HG03439 (cell line): Measurements from ENCODE around the gene ZNF835.

Source experiments
- ATAC-seq: cut with Tn5 transposase; IDR thresholded peaks from one replicate; pipeline ENCODE4 v1.9.1; 2021; ENCODE audit warnings: mild to moderate bottlenecking, moderate library complexity; ENCODE audit not compliant: unreplicated experiment

Gene ZNF835

DNA sequence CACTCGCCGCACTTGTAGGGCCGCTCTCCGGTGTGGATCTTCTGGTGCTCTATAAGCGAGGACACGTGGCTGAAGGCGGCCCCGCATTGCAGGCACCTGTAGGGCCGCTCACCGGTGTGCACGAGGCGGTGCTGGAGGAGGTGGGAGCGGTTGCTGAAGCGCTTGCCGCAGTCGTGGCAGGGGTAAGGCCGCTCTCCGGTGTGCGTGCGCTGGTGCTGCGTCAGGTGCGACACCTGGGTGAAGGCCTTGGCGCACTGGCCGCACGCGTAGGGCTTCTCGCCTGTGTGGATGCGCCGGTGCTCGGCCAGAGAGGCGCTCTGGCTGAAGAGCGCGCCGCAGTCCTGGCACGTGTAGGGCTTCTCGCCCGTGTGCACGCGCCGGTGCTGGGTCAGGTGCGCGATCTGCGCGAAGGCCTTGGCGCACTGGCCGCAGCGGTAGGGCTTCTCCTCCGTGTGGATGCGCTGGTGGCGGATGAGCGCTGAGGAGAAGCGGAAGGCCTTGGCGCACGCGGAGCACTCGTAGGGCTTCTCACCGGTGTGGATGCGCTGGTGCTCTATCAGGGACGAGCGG is 7.5 kb downstream of the ZNF835 start:
- ATAC-seq, result no peak

DNA sequence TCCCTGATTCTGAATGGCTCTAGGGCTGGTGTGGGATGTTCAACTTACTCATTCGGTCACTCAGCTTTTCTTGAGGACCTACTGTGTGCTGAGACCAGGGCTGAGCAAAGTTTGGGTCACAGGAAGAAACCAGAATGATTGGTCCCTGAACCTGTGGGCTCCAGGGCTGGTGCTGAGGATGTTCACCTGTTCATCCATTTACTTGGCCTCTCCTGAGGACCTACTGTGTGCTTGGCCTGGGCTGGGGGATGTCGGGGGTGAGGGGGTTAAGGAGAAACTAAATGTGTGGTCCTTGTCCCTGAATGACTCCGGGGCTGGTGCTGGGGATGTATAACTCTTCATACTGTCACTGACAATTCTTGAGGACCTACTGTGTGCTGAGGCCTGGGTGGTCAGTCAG is 10.3 kb downstream of the ZNF835 start:
- ATAC-seq, result no peak

DNA sequence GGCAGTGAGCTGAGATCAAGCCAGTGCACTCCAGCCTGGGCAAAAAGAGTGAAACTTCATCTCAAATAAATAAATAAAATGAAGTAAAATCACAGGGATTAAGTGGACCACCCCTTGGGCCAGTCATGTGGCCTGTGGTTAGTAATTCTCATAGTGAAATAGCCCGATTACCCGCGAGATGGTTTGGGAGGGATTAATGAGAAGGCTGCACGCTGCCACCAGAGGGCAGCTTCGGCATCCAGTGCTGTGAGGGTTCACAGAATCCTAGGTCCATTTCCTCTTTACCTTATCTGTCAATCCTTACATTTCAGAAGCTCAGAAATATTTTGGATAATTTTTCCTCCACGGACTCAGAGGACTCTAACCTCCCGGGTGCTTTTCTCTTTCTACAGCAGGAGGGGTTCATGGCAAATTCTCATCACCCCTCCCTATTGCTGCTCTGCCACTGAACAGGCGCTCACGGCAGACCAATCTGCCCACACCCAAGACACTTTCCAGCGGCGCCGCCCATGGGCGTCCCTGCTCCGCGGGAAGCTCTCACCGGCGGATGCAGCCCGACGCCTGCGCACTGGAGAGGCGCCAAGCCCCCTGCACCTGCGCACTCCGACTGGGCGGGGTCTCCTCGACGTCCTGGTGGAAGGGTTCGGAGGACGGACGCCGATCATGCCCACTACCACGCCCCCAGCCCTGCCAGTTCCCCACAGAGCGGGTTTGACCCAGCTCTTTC is 11.0 kb downstream of the ZNF835 start:
- ATAC-seq, result no peak

DNA sequence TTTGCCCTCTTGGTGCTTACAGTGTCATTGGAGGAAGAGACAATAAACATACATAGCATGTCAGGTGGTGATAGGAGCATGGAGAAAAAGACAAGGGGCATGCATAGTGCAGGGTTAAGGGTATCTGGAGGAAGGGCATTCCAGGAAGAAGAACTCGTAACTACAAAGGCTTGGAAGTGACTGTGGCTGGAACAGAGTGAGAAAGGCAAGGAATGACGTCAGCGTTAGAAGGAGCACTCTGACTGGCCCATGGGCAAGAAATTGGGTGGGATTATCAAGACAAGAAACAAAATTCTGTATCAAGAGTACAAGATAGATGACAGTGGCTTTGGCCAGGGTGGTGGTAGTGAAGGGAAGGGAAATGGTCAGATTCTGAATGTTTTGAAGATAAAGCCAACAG is 17.4 kb downstream of the ZNF835 start:
- ATAC-seq, result no peak

DNA sequence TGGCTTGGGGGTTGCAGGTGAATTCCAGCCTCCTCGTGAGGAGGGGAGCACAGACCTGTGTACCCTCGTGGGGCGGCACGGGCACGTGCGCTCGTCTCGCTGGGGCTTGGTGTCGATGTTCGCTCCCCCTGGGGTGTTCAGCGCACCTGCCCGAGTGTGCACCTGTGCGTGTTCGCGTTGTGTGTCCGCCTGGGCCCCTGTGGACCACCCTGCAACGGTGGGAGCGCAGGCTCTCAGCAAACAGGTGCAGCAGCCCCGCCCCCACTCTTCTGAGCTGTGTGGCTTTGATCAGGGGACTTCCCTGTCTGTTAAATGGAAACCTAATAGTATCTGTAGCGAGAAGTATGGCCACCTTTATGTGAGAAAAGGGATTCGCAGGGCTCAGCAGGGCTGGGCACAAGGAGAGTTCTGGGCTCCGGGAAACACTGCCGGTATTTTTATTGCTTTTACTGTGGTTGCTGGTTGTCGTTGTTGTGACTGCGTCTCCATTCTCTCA is 28.0 kb downstream of the ZNF835 start:
- ATAC-seq, result no peak

DNA sequence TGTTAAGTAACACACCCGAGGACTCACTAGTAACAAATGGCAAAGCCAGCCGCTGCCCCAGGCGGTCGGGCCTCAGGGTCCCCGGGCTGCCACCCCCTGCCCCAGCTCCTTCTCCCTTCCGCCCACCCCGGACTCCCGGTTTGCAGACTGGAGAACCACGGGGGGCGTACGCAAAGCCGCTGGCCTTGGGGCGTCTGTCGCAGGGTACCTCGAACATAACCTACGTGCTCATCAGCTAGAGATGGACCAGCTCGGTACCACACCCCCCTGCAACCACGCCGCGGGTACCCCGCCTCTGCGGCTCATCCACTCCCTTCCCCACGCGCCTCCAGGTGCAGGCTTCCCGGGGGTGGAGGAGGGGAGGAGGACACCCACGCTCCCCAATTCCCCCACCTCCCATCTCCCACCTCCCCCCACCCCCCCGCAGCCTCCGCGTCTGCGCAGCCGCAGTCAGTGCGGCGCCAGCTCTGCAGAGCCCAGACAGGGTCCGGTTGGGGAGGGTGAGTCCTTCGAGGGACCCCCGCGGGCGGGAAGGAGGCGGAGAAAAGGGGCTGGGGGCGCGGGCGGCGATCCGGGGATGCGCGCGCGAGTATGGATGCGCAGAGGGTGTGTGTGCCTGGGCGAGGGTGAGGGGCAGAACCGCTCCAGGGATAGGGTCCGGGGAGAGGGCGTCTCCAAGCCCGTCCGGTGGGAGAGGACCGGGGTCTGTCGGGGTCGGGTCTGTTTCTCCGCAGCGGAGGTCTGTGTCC is 28.7 kb downstream of the ZNF835 start, which contains the start of gene SMIM17:
SMIM17 (plus strand) TSS at position 449 of the 749 bp plus-strand sequence. CDS start 2,509 bp downstream, outside the sequence.
- ATAC-seq, result no peak

DNA sequence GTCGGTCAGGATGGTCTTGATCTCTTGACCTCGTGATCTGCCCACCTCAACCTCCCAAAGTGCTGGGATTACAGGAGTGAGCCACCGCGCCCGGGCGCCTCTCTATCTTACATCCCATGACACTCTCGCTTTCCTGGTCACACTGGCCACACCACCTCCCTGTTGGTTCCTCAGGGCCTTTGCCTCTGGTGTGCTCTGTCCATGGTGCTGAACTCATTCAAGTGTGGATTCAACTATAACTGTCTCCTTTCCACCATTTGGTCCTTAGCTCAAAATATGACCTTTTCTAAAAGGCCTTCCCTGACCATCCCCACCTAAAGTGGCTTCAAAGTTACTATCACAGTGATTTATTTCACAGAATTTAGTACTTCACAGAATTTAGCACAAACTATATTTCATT is 32.3 kb downstream of the ZNF835 start:
- ATAC-seq, result no peak

DNA sequence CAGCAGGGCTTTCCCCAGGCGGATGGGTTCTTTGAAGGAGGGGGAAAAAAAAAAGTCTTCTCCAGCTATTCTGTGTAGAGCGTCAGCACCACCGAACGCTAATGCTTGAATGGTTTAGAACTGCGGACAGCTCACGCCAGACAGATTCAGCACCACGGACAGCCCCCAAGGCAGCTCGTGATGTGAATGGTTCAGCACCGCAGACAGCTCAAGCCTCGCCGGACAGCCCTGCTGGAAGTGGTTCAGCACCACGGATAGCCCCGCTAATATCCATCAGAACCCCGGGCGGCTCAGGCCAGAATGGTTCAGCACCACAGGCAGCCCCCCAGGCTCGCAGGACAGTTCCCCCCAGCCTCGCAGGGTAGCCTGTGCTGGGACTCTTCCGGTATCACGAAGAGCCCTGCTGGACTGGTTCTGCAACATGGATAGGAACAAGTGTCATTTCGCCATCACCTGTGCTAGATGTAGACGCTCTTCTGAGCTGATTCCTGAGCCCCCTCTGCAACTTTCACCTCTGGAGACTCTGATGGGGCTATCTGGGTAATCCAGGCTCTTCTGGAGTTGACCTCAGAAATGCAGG is 33.5 kb downstream of the ZNF835 start:
- ATAC-seq, result no peak

DNA sequence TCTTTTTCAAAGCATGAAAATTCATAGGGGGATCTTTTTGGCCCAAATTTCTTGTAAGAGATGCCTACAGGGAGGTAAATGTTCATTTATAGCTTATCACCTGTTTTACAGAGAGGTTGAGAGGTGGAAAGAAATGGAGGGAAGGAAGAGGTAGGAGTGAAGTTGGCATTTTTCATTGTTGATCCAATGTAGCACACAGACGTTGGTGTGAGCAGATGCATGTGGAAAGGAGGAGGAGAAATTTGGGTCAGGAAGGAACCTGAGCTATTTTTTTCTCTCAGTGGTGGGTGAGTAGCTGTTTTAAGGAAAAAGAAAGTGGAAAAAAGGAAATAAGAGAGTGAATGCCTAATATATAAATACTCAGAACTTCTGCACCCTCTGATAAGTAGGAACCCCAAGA is 38.5 kb downstream of the ZNF835 start:
- ATAC-seq, result no peak

DNA sequence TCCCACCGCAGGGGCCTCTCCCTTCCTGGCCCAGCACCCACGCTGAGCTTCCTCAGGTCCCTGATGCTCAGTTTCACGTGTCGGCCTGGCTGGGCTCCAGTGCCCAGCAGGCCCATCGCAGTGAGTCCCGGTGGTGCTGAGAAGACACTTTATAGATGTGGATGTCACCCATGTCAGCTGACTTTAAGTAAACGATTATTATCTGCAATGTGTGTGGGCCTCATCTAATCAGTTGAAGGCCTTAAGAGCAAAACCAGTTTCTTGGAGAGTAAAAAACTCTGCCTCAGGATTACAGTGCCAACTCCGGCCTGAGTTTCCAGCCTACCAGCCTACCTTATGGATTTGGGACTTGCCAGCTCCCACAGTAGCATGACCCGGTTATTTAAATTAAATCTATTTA is 45.8 kb downstream of the ZNF835 start:
- no peak for ATAC-seq

DNA sequence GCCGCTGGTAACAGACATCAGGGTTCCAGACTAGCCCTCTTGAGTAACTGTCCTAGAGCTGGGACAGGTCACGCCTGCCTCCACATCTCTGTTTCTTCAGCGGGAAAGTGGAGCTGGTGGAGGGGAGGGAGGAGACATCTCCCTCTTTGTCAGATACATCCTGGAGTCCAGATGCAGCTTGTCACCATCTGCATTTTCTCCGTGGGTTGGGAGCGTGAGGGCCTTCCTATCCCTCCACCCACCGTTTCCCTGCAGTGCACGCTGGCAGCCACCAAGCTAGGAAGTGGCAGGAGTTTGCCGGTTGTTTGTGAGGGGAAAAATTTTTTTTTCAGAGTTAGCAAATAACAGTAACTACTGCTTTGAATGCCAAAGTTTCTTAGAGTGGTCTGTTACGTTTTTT is 48.6 kb downstream of the ZNF835 start:
- no peak for ATAC-seq

DNA sequence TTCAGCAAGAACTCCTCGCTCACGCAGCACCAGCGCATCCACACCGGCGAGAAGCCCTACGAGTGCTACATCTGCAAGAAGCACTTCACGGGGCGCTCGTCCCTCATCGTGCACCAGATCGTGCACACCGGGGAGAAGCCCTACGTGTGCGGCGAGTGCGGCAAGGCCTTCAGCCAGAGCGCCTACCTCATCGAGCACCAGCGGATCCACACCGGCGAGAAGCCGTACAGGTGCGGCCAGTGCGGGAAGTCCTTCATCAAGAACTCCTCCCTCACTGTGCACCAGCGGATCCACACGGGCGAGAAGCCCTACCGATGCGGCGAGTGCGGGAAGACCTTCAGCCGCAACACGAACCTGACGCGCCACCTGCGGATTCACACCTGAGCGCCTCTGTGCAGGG is 49.2 kb downstream of the ZNF835 start:
- no peak for ATAC-seq

DNA sequence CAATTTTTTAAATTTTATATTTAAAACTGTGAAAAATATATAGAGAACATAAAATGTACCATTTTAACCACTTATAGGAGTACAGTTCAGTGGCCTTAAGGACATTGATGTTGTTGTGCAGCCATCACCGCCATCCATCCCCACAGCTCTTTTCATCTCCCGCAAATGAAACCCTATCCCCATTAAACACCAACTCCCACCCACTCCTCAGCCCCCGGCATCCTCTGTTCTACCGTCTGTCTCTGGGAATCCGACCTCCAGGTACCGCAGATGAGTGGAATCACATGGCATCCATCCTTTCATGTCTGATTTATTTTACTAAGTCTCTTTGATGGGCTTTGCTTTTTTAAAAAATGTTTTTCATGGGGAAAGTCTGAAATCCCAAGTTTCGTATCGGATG is 52.4 kb downstream of the ZNF835 start:
- ATAC-seq, result no peak

DNA sequence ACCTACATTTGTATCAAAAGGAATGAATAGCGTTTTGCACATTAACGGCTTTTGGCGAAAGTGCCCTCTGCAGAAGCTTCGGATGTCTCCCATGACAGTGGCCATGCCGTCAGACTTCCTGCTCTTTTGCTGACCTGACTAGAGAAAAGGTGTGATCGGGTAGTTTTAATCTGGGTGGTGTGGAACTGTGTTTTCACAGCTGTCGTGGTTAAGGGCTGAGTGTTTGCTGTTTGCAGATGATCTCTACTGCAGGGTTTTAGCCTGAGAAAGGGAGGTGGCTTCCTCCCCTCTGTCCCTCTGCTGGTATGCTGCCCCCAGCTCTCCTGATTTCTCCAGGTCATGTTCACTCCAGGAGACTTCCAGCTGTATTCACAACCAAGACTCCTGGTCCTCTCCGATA is 54.0 kb downstream of the ZNF835 start:
- no peak for ATAC-seq

DNA sequence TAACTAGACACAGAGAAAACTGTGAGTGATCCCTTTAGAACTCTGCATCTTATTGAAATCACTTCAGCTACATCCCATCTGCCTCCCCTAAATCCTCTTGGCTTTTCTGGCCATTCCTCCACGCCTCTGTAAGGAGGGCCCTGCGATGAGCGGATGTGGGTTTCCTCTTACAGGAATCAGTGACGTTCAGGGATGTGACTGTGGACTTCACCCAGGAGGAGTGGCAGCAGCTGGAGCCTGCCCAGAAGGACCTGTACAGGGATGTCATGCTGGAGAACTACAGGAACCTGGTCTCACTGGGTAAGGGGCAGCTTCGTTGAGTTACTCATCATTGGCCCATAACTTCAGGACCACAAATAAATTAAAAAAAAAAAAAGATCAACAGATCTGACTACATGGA is 57.9 kb downstream of the ZNF835 start:
- ATAC-seq, result no peak

DNA sequence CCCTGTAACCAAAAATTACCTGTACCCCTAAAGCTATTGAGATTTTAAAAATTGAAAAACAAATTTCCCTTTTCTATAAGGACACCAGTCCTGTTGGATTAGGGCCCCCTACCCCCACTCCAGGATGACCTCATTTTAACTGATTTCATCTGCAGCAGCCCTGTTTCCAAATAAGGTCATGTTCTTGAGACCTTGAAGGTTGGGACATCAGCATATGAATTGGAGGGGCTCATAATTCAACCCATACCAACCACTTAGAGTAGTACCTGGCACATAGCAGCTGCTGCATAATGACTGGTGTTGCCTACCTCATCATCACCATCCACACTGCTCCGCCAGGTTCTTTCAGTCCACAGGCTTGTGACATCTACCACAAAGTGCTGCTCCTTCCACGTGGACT is 58.8 kb downstream of the ZNF835 start:
- no peak for ATAC-seq
